KMS-11 (cell line): ENCODE measurements around the gene EMILIN2.

Source experiments
- H2AFZ ChIP-seq: fragments of 200-600 bp; sonication (generic); 2 replicates; pipeline ENCODE4 v1.6.1; 2016; ENCODE audit warnings: antibody characterized with exemption, mixed run types, low read depth
- H3K27ac ChIP-seq: fragments of 200-600 bp; sonication (generic); 2 replicates; pipeline ENCODE4 v1.6.1; 2016; ENCODE audit warnings: mild to moderate bottlenecking, mixed run types
- H3K27me3 ChIP-seq: fragments of 200-600 bp; sonication (generic); 2 replicates; pipeline ENCODE4 v1.6.1; 2017; ENCODE audit warnings: mild to moderate bottlenecking, low read depth, mixed run types, moderate library complexity; ENCODE audit not compliant: insufficient read depth
- H3K36me3 ChIP-seq: fragments of 200-600 bp; sonication (generic); 2 replicates; pipeline ENCODE4 v1.6.1; 2017; ENCODE audit warnings: mild to moderate bottlenecking, mixed run types; ENCODE audit not compliant: insufficient read depth
- H3K4me1 ChIP-seq: fragments of 200-600 bp; sonication (generic); 2 replicates; pipeline ENCODE4 v1.6.1; 2016; ENCODE audit warnings: mild to moderate bottlenecking, low read depth, mixed run types; ENCODE audit not compliant: poor library complexity, severe bottlenecking
- H3K4me2 ChIP-seq: fragments of 200-600 bp; sonication (generic); 2 replicates; pipeline ENCODE4 v1.7.0; 2016; ENCODE audit warnings: mild to moderate bottlenecking, mixed run types
- H3K4me3 ChIP-seq: fragments of 200-600 bp; sonication (generic); IDR thresholded peaks from 2 replicates; pipeline ENCODE4 v1.6.1; 2017; ENCODE audit warnings: low read depth, low read length, mixed read lengths; ENCODE audit not compliant: insufficient read depth
- H3K79me2 ChIP-seq: fragments of 200-600 bp; sonication (generic); 2 replicates; pipeline ENCODE4 v1.6.1; 2016; ENCODE audit warnings: low read depth, mixed run types; ENCODE audit not compliant: insufficient read depth
- H3K9ac ChIP-seq: fragments of 200-600 bp; sonication (generic); 2 replicates; pipeline ENCODE4 v1.6.1; 2016; ENCODE audit warnings: mild to moderate bottlenecking, mixed run types
- H4K20me1 ChIP-seq: fragments of 200-600 bp; sonication (generic); 2 replicates; pipeline ENCODE4 v1.6.1; 2016; ENCODE audit warnings: mild to moderate bottlenecking, mixed run types; ENCODE audit not compliant: insufficient read depth
- CTCF ChIP-seq: fragments of 200-600 bp; sonication (generic); conservative IDR thresholded peaks from 2 replicates; pipeline ENCODE4 v1.6.1; 2017; ENCODE audit warnings: low read depth, mild to moderate bottlenecking, antibody characterized with exemption, low read length, moderate library complexity, mixed read lengths

EMILIN2 gene

DNA sequence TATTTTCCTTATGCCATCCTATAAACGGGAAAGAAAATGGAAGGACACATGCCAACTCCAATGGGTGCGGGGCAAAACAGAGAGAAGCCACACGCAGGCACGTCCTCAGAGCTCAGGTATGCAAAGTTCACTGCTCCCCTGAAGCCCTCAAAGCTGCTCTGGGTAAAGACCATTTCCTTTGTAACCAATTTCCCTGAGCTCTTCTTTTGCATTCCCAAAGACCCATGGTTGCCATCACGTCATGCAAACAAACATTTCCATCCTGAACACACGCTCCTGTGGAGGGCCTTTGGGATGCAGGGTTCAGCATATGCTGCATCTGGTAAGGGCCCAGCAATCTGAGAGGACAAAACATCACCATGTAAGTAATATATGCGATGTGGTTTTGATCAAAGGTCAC lies 69.4 kb downstream of the EMILIN2 start:
- Histone ChIP-seq H3K27ac (no peak overlapping the region), H3K27me3 (no peaks in the 10 kb centered on the region), H2AFZ (no peak overlapping the region), H3K4me3 (no peak overlapping the region), H4K20me1 (no peaks in the 10 kb centered on the region), H3K79me2 (no peaks in the 10 kb centered on the region), H3K4me1 (no peaks in the 10 kb centered on the region), H3K9ac (no peak overlapping the region), H3K36me3 (no peaks in the 10 kb centered on the region), H3K4me2 (no peak overlapping the region)
- TF ChIP-seq CTCF = no peak

DNA sequence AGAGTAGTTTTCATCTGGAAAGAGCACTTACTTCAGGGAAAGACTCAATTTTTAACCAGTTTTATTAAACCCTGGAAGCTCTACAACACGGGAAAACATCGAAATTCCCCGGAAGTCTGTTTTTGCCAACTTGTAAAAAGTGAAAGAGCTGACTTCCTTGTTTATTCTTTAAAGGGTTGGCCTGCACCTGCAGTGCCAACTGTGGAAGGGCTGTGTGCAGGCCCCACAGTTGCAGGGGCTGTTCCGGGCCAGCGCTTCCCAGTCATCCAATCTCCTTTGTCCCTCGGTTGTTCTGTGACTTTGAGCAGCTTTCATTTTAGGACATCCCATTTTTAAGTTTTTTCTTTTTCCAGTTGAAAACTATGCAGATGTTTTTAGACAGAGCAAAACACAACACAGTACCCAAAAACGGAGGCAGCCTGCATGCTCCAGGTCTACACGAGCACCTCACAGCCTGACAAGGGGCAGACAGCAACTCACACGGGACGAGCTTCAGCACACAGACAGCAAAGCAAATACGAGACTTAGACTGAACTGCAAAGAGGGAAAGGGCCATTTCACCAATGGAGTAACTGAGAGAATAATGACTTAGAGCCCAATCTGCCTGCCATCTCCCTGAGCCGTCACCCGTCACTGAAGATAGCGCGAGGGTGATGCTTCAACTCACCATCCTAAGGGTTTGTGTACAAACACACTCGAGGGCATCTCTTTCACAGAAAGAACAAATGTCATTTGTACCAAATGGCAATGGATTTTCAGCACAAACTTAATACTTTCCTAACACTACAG lies 70.6 kb downstream of the EMILIN2 start:
- Histone ChIP-seq H3K27ac (no peak overlapping the region), H3K9ac (no peak overlapping the region), H3K4me3 (no peak overlapping the region), H4K20me1 (no peaks in the 10 kb centered on the region), H3K4me2 (no peak overlapping the region), H3K27me3 (no peaks in the 10 kb centered on the region), H2AFZ (no peak overlapping the region), H3K36me3 (no peaks in the 10 kb centered on the region), H3K79me2 (no peaks in the 10 kb centered on the region), H3K4me1 (no peaks in the 10 kb centered on the region)
- TF ChIP-seq CTCF = no peak

DNA sequence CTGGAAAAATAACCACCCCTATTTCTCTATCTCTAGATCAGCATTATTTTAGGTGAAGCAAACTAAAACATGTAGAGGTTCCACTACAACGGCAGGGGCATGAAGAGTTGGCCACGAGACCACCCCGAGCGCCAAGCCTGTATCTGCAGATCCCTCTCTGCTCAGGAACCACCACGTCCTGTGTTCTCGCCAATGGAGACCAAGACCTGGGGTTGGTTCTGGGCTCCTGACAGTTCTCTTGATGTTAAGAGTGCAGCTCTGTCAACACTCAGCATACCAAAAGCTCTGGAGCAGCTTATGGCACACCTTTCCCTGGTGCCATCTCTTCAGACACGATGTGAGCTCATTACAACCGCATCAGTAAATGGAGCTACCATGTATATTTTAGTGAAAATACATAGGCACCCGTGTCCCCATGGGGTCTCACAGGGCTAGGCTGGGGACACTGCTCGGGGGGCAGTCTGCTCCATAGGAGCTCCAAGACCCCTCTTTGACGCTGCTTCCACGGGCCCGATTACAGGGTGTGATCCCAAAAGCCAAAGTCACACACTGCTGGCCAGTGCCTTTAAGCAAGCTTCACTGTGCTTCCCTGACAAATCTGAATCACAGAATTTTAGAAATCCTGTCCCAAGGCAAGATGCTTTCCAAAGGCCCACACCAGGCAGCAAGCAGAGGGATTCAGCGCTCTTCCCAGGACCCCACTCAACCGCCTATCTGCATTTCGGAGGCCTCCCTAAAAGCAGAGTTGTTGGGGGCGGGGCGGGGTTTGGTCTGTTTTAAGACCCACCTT lies 72.2 kb downstream of the EMILIN2 start:
- Histone ChIP-seq H3K79me2 (no peaks in the 10 kb centered on the region), H3K4me3 (no peak overlapping the region), H4K20me1 (no peaks in the 10 kb centered on the region), H3K36me3 (no peaks in the 10 kb centered on the region), H3K27me3 (no peaks in the 10 kb centered on the region), H2AFZ (no peak overlapping the region), H3K4me2 (no peak overlapping the region), H3K4me1 (no peaks in the 10 kb centered on the region), H3K9ac (no peak overlapping the region), H3K27ac (no peak overlapping the region)
- no peak for TF ChIP-seq CTCF

- Histone ChIP-seq H3K9ac (no peak overlapping the region), H4K20me1 (no peaks in the 10 kb centered on the region), H3K4me2 (no peak overlapping the region), H3K4me1 (no peaks in the 10 kb centered on the region), H2AFZ (no peak overlapping the region), H3K4me3 (no peak overlapping the region), H3K79me2 (no peaks in the 10 kb centered on the region), H3K27me3 (no peaks in the 10 kb centered on the region), H3K27ac (no peak overlapping the region), H3K36me3 (no peaks in the 10 kb centered on the region)
- no peak for TF ChIP-seq CTCF
These were observed 72.8 kb downstream of the EMILIN2 start for GRCh38 chr18:2919600-2919999.
